ENCODE data around the gene BIRC6. TPM values are rescaled to one million over a fixed set of nuclear protein-coding genes. Genes with fewer than 3 reads are reported as not detected.

Gene BIRC6
- total and polyA plus RNA-seq, 2 of the 4 experiments (the other 2 are of a cell fraction): 26.5 to 316 TPM

- no peak for TF ChIP-seq MXI1 (IDR thresholded peaks at IDR 0.05; ENCODE audit: borderline replicate concordance, low read depth, low read length)
- TF ChIP-seq CEBPB (IDR thresholded peaks at IDR 0.05; ENCODE audit: low read depth, low read length): no peak
- TF ChIP-seq ELK1 (IDR thresholded peaks at IDR 0.05; ENCODE audit: borderline replicate concordance, low read depth, low read length): no peak
- no peak for TF ChIP-seq USF2 (IDR thresholded peaks at IDR 0.05; ENCODE audit: low read depth, low read length)
- TF ChIP-seq NFE2L2 (IDR thresholded peaks at IDR 0.05; ENCODE audit: low read depth, low read length): no peak
- TF ChIP-seq MAZ (IDR thresholded peaks at IDR 0.05; ENCODE audit: borderline replicate concordance, low read depth, low read length): no peak
- no peak for TF ChIP-seq FOS (IDR thresholded peaks at IDR 0.05; ENCODE audit: low read depth, low read length)
- no peak for TF ChIP-seq POLR2A (IDR thresholded peaks at IDR 0.05; ENCODE audit: low read depth, low read length)
- TF ChIP-seq CTCF (conservative IDR thresholded peaks at IDR 0.05; ENCODE audit: low read depth, low read length): no peak
- no peak for TF ChIP-seq RFX5 (IDR thresholded peaks at IDR 0.05; ENCODE audit: low read depth, low read length)
- no peak for TF ChIP-seq RCOR1 (IDR thresholded peaks at IDR 0.05; ENCODE audit: insufficient replicate concordance, low read length)
- TF ChIP-seq RAD21 (IDR thresholded peaks at IDR 0.05; ENCODE audit: low read length): no peak
- Histone ChIP-seq H2AK5ac (ENCODE audit: low read depth, low read length) (no peak overlapping the region), H3K9me1 (ENCODE audit: insufficient read depth, low read length) (peaks cover 5% of the 10 kb centered on the region), H3K9ac (ENCODE audit: low read depth, low read length) (no peak overlapping the region), H4K91ac (ENCODE audit: insufficient read depth, low read depth, low read length) (no peak overlapping the region), H3K4ac (ENCODE audit: low read depth, low read length) (no peak overlapping the region), H3K4me1 (ENCODE audit: control insufficient read depth, insufficient read depth, low read length) (no peaks in the 10 kb centered on the region), H4K20me1 (ENCODE audit: insufficient read depth, low read length) (no peaks in the 10 kb centered on the region), H3K27me3 (ENCODE audit: control insufficient read depth, insufficient read depth, low read length) (no peaks in the 10 kb centered on the region), H3K14ac (replicated peaks; ENCODE audit: low read depth, low read length) (no peak overlapping the region), H3K9me3 (ENCODE audit: control insufficient read depth, insufficient read depth, low read length) (no peaks in the 10 kb centered on the region), H4K5ac (ENCODE audit: low read depth, low read length) (no peak overlapping the region), H2BK15ac (ENCODE audit: low read depth, low read length) (no peak overlapping the region), H2BK120ac (ENCODE audit: low read depth, low read length) (no peak overlapping the region), H3K56ac (ENCODE audit: extremely low read depth, insufficient read depth, low read length) (no peak overlapping the region), H3K4me3 (ENCODE audit: insufficient read depth, low read depth, low read length) (no peak overlapping the region), H4K8ac (ENCODE audit: low read depth in 2 of 2, low read length in 2 of 2) (no peak overlapping the region; a peak in 1 of 4 replicates), H3K18ac (ENCODE audit: low read depth, low read length) (no peak overlapping the region), H3K79me1 (ENCODE audit: low read depth in 1 of 2, low read length in 2 of 2) (peaks cover 9 to 20% of the 10 kb centered on the region in 2 experiments), H3K4me2 (ENCODE audit: low read depth, low read length) (no peak overlapping the region), H3K23ac (ENCODE audit: low read depth, low read length) (no peak overlapping the region), H2BK5ac (ENCODE audit: low read depth, low read length, poor library complexity, severe bottlenecking) (no peak overlapping the region), H2AFZ (replicated peaks; ENCODE audit: low read length, poor library complexity) (no peak overlapping the region), H2BK20ac (ENCODE audit: low read depth, low read length) (no peak overlapping the region), H3K27ac (ENCODE audit: insufficient read depth, low read length) (no peak overlapping the region), H2AK9ac (replicated peaks; ENCODE audit: low read depth, low read length, poor library complexity) (no peak overlapping the region), H3K36me3 (ENCODE audit: control insufficient read depth, insufficient read depth, low read length) (peaks cover 7% of the 10 kb centered on the region)
- ChIA-PET CTCF (no interaction called here), POLR2A (ENCODE audit: unreplicated experiment) (no interaction called here)
- 58% methylated on average over 4 of the region's 13 CpGs; no CpG with 5 or more reads in 1 of the 2 experiments for WGBS, 2 experiments (ENCODE audit: extremely low coverage in 2 of 2, insufficient read length in 1 of 2)
- dilution Hi-C loops (cut with HindIII; ENCODE audit: low sequenced_read_pairs, unreplicated experiment): no loop called here
- no TSS peak for BruUV-seq (replicated peaks)
- DNase-seq (no peak), ATAC-seq (ENCODE audit: low read depth) (no peak)
- in situ Hi-C loops (cut with MboI; ENCODE audit: low sequenced_read_pairs): no loop called here
- intact Hi-C loops (cut with micrococcal nuclease): no loop called here
These were observed 269.9 kb downstream of the BIRC6 start for GRCh38 chr2:32626639-32627221.
